ENCODE results near the gene CPEB4.

Gene CPEB4

GRCh38 chr5:173885054-173885443 is 3.1 kb upstream of the CPEB4 start:
- no peak overlapping the region for H3K27ac ChIP-seq
- DNase-seq (ENCODE audit: low read depth, low spot score): no peak
- no peak overlapping the region for H3K9ac ChIP-seq (ENCODE audit: insufficient read length)

DNA sequence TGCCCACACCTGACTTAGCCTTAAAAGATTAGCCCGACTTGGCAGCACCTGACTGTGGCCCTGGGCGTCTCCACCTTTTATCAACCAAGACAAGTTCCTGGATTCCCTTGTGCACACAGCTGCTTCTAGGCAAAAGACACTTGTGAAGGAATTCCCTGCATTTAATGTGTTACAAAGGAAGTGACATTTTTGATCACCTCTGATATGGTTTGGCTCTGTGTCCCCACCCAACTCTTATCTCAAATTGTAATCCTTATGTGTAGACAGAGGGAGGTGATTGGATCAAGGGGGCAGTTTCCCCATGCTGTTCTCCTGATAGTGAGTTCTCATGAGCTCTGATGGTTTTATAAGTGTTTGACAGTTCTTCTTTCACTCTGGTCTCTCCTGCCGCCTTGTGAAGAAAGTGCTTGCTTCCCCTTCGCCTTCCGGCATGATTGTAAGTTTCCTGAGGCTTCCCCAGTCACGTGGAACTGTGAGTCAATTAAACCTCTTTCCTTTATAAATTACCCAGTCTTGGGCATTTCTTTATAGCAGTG is 2.6 kb upstream of the CPEB4 start:
- Histone ChIP-seq H3K36me3 (ENCODE audit: insufficient read depth, low read length) (no peaks in the 10 kb centered on the region), H3K9ac (ENCODE audit: insufficient read length) (no peak overlapping the region), H3K27ac (no peak overlapping the region), H3K9me3 (ENCODE audit: low read depth, low read length) (no peaks in the 10 kb centered on the region), H3K4me3 (no peak overlapping the region)
- TF ChIP-seq EZH2 (IDR thresholded peaks at IDR 0.05): no peak
- TF ChIP-seq FOXP2 (optimal IDR thresholded peaks at IDR 0.05; ENCODE audit: control extremely low read depth, extremely low read length, insufficient read depth): no peak
- no peak for TF ChIP-seq POLR2AphosphoS5 (IDR thresholded peaks at IDR 0.05; ENCODE audit: borderline replicate concordance, low read depth, low read length)
- no peak for DNase-seq (ENCODE audit: low read depth, low spot score)

More at GRCh38 chr5:173885054-173885443, 3.1 kb upstream of the CPEB4 start:
- TF ChIP-seq POLR2AphosphoS5 (IDR thresholded peaks at IDR 0.05; ENCODE audit: borderline replicate concordance, low read depth, low read length) (no peak), FOXP2 (optimal IDR thresholded peaks at IDR 0.05; ENCODE audit: control extremely low read depth, extremely low read length, insufficient read depth) (no peak), EZH2 (IDR thresholded peaks at IDR 0.05) (no peak)
- Histone ChIP-seq H3K36me3 (ENCODE audit: insufficient read depth, low read length) (no peaks in the 10 kb centered on the region), H3K4me3 (no peak overlapping the region), H3K9me3 (ENCODE audit: low read depth, low read length) (no peaks in the 10 kb centered on the region)

GRCh38 chr5:173886150-173886549 is 2.0 kb upstream of the CPEB4 start:
- Histone ChIP-seq H3K36me3 (ENCODE audit: insufficient read depth, low read length) (no peaks in the 10 kb centered on the region), H3K4me3 (no peak overlapping the region), H3K27ac (no peak overlapping the region), H3K9me3 (ENCODE audit: low read depth, low read length) (no peaks in the 10 kb centered on the region), H3K9ac (ENCODE audit: insufficient read length) (no peak overlapping the region)
- TF ChIP-seq EZH2 (IDR thresholded peaks at IDR 0.05): no peak
- no peak for TF ChIP-seq FOXP2 (optimal IDR thresholded peaks at IDR 0.05; ENCODE audit: control extremely low read depth, extremely low read length, insufficient read depth)
- no peak for TF ChIP-seq POLR2AphosphoS5 (IDR thresholded peaks at IDR 0.05; ENCODE audit: borderline replicate concordance, low read depth, low read length)
- no peak for DNase-seq (ENCODE audit: low read depth, low spot score)

- Histone ChIP-seq H3K9ac (ENCODE audit: insufficient read length) (peak overlapping the region; percentile 68), H3K27ac (no peak overlapping the region)
- no peak for DNase-seq (ENCODE audit: low read depth, low spot score)
Observed at GRCh38 chr5:173888473-173889131, 453 bp downstream of the CPEB4 start.

DNA sequence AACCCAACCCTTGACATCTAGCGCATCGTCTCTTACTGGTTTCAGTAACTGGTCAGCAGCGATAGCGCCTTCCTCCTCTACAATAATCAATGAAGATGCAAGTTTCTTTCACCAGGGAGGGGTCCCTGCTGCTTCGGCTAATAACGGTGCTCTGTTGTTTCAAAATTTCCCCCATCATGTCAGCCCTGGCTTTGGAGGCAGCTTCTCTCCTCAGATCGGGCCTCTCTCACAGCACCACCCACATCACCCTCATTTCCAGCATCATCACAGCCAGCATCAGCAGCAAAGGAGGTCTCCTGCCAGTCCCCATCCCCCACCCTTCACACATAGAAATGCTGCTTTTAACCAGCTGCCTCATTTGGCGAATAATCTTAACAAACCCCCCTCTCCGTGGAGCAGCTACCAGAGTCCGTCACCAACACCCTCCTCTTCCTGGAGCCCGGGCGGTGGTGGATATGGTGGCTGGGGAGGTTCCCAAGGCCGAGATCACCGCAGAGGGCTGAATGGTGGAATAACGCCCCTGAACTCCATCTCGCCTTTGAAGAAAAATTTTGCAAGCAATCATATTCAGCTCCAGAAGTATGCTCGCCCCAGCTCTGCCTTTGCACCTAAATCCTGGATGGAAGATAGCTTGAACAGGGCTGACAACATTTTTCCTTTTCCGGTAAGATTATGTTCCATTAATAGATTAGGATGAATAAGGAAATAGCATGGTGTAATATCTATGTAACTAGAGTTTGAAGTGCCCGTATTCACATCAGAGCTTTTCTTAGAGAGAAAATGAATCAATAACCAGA is 2.2 kb downstream of the CPEB4 start:
- H3K9me3 ChIP-seq (ENCODE audit: low read depth, low read length): no peaks in the 10 kb centered on the region
- no peak for DNase-seq (ENCODE audit: low read depth, low spot score)
- H3K4me3 ChIP-seq: peak overlapping the region; percentile 79
- H3K36me3 ChIP-seq (ENCODE audit: insufficient read depth, low read length): no peaks in the 10 kb centered on the region
- peak overlapping the region; percentile 81 for H3K27ac ChIP-seq
- peak overlapping the region; percentile 54 for H3K9ac ChIP-seq (ENCODE audit: insufficient read length)
- TF ChIP-seq POLR2AphosphoS5 (IDR thresholded peaks at IDR 0.05; ENCODE audit: borderline replicate concordance, low read depth, low read length) (0 out of 2 replicates have a peak, but pooled peaks have one; percentile 23), FOXP2 (optimal IDR thresholded peaks at IDR 0.05; ENCODE audit: control extremely low read depth, extremely low read length, insufficient read depth) (no peak)

More at GRCh38 chr5:173888473-173889131, 453 bp downstream of the CPEB4 start:
- TF ChIP-seq FOXP2 (optimal IDR thresholded peaks at IDR 0.05; ENCODE audit: control extremely low read depth, extremely low read length, insufficient read depth) (no peak), EZH2 (IDR thresholded peaks at IDR 0.05) (no peak), POLR2AphosphoS5 (IDR thresholded peaks at IDR 0.05; ENCODE audit: borderline replicate concordance, low read depth, low read length) (no peak)
- Histone ChIP-seq H3K9me3 (ENCODE audit: low read depth, low read length) (no peaks in the 10 kb centered on the region), H3K4me3 (peak overlapping the region; percentile 94), H3K36me3 (ENCODE audit: insufficient read depth, low read length) (no peaks in the 10 kb centered on the region)

GRCh38 chr5:173891308-173892116 is 3.4 kb downstream of the CPEB4 start:
- H3K4me3 ChIP-seq: peak overlapping the region; percentile 79
- H3K27ac ChIP-seq: peak overlapping the region; percentile 81

DNA sequence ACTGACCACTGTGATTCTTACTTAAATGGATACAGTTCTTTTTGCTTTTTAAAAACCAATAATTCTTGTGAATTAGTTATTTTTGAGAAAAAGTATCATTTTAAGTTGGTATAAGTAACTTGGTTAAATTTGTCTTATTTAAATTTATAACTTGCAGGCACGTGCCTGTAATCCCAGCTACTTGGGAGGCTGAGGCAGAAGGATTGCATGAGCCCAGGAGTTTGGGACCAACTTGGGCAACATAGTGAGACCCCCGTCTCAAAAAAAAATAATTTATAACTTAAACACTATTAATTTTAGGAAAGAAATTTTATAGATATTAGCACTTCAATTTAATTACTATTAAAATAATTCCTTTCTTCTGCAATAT is 5.0 kb downstream of the CPEB4 start:
- Histone ChIP-seq H3K36me3 (ENCODE audit: insufficient read depth, low read length) (no peaks in the 10 kb centered on the region), H3K9me3 (ENCODE audit: low read depth, low read length) (no peaks in the 10 kb centered on the region), H3K4me3 (peak overlapping the region; percentile 79), H3K9ac (ENCODE audit: insufficient read length) (peak overlapping the region; percentile 54), H3K27ac (peak overlapping the region; percentile 81; the same call in 1 of the 2 replicates)
- no peak for TF ChIP-seq EZH2 (IDR thresholded peaks at IDR 0.05)
- no peak for TF ChIP-seq FOXP2 (optimal IDR thresholded peaks at IDR 0.05; ENCODE audit: control extremely low read depth, extremely low read length, insufficient read depth)
- no peak for TF ChIP-seq POLR2AphosphoS5 (IDR thresholded peaks at IDR 0.05; ENCODE audit: borderline replicate concordance, low read depth, low read length)
- DNase-seq (ENCODE audit: low read depth, low spot score): no peak

More at GRCh38 chr5:173891308-173892116, 3.4 kb downstream of the CPEB4 start:
- no peak for TF ChIP-seq EZH2 (IDR thresholded peaks at IDR 0.05)
- no peak for TF ChIP-seq FOXP2 (optimal IDR thresholded peaks at IDR 0.05; ENCODE audit: control extremely low read depth, extremely low read length, insufficient read depth)
- TF ChIP-seq POLR2AphosphoS5 (IDR thresholded peaks at IDR 0.05; ENCODE audit: borderline replicate concordance, low read depth, low read length): no peak
- no peaks in the 10 kb centered on the region for H3K36me3 ChIP-seq (ENCODE audit: insufficient read depth, low read length)
- H3K9me3 ChIP-seq (ENCODE audit: low read depth, low read length): no peaks in the 10 kb centered on the region
- peak overlapping the region; percentile 54 for H3K9ac ChIP-seq (ENCODE audit: insufficient read length)
- no peak for DNase-seq (ENCODE audit: low read depth, low spot score)
